K562 (cell line): ENCODE measurements around the gene MEST. TPM values are rescaled to one million over a fixed set of nuclear protein-coding genes. Genes with fewer than 3 reads are reported as not detected.
A peak's percentile ranks its signal among the peaks of the same experiment; 100 is the strongest.

ENCODE experiments used
- CBFA2T3 ChIP-seq: fragments of 450-650 bp; IDR thresholded peaks from 2 replicates; pipeline ENCODE4 v1.6.1; 2017
- CBX3 ChIP-seq, 2 experiments: IDR thresholded peaks; 1 replicate in 1 of 2; 2 replicates in 1 of 2; pipeline ENCODE4 v1.6.1; 2012; ENCODE audit warnings: inconsistent platforms in 2 of 2, low read length in 2 of 2, borderline replicate concordance in 1 of 2, control low read depth in 1 of 2
- FOXA3 ChIP-seq, 2 experiments: fragments of 450-650 bp in 1 of 2; sonication (generic) in 1 of 2; formaldehyde crosslinking; IDR thresholded peaks in 1 of 2; conservative IDR thresholded peaks in 1 of 2; 2 replicates each; pipeline versions ENCODE4 v1.4.0 to v1.8.0; 2020 to 2022; ENCODE audit warnings: mild to moderate bottlenecking in 2 of 2, missing genetic modification reagents in 1 of 2
- HNRNPL ChIP-seq: fragments of 200-400 bp; formaldehyde crosslinking; IDR thresholded peaks from 2 replicates; pipeline ENCODE4 v1.6.1; 2017; ENCODE audit warnings: low read depth, mild to moderate bottlenecking, low read length
- KAT8 ChIP-seq: fragments of 450-650 bp; IDR thresholded peaks from 2 replicates; pipeline ENCODE4 v1.6.1; 2016; ENCODE audit warnings: low read depth, mild to moderate bottlenecking
- KDM1A ChIP-seq, 2 experiments: fragments of 450-650 bp; IDR thresholded peaks; 2 replicates each; pipeline ENCODE4 v1.6.1; 2016; ENCODE audit warnings: mild to moderate bottlenecking in 2 of 2
- NR2C2 ChIP-seq, 2 experiments: fragments of 200-800 bp in 1 of 2; sonication (Bioruptor generic) in 1 of 2; sonication (generic) in 1 of 2; formaldehyde crosslinking in 1 of 2; IDR thresholded peaks; 2 replicates each; pipeline versions ENCODE4 v1.6.1 to v1.8.0; 2016 to 2022; ENCODE audit warnings: mild to moderate bottlenecking in 1 of 2, missing compliant biosample characterization in 1 of 2, missing genetic modification characterization in 1 of 2, missing genetic modification reagents in 1 of 2
- POLR2B ChIP-seq: fragments of 450-650 bp; IDR thresholded peaks from 2 replicates; pipeline ENCODE4 v1.6.1; 2018; ENCODE audit warnings: low read depth; ENCODE audit not compliant: partially characterized antibody
- RBM14 ChIP-seq: fragments of 200-400 bp; formaldehyde crosslinking; IDR thresholded peaks from 2 replicates; pipeline ENCODE4 v1.6.1; 2018; ENCODE audit warnings: low read depth, mild to moderate bottlenecking, low read length, moderate library complexity, borderline replicate concordance; ENCODE audit not compliant: insufficient read depth
- RHOXF2B ChIP-seq: fragments of 250-450 bp; sonication (Bioruptor Pico); conservative IDR thresholded peaks from 2 replicates; pipeline ENCODE4 v1.5.1; 2021
- THRAP3 ChIP-seq: fragments of 450-650 bp; IDR thresholded peaks from 2 replicates; pipeline ENCODE4 v1.6.1; 2016; ENCODE audit warnings: mild to moderate bottlenecking, inconsistent platforms, borderline replicate concordance
- ZFP30 ChIP-seq: fragments of 250-450 bp; sonication (Bioruptor Pico); IDR thresholded peaks from 2 replicates; pipeline ENCODE4 v1.8.0; 2022; ENCODE audit warnings: moderate library complexity, mild to moderate bottlenecking, inconsistent platforms, borderline replicate concordance
- ZFPM2 ChIP-seq: fragments of 250-450 bp; sonication (Bioruptor Pico); IDR thresholded peaks from 2 replicates; pipeline ENCODE4 v1.5.1; 2022; ENCODE audit warnings: mild to moderate bottlenecking
- ZFX ChIP-seq: sonication (generic); formaldehyde crosslinking; IDR thresholded peaks from 2 replicates; pipeline ENCODE4 v1.8.0; 2022; ENCODE audit warnings: mild to moderate bottlenecking, missing genetic modification reagents, moderate library complexity
- ZNF436 ChIP-seq: fragments of 250-450, 450-650 bp; sonication (Bioruptor Pico); formaldehyde crosslinking; IDR thresholded peaks from 2 replicates; pipeline ENCODE4 v1.7.0; 2020; ENCODE audit warnings: mild to moderate bottlenecking
- ZNF586 ChIP-seq: fragments of 450-650 bp; formaldehyde crosslinking; conservative IDR thresholded peaks from 2 replicates; pipeline ENCODE4 v1.4.0; 2020; ENCODE audit warnings: mild to moderate bottlenecking, moderate library complexity
- ZNF707 ChIP-seq: fragments of 250-450 bp; sonication (Bioruptor Pico); conservative IDR thresholded peaks from 2 replicates; pipeline ENCODE4 v1.8.0; 2022; ENCODE audit warnings: inconsistent platforms, mild to moderate bottlenecking, moderate library complexity
- ZNF785 ChIP-seq: fragments of 250-450 bp; sonication (Bioruptor Pico); IDR thresholded peaks from 2 replicates; pipeline ENCODE4 v1.4.0; 2020; ENCODE audit warnings: mild to moderate bottlenecking
- polyA plus RNA-seq, 8 experiments: library from polyadenylated mRNA; depleted of rRNA in 4 of 8; stranded (reverse) in 5 of 8; unstranded in 3 of 8; fragments of >200 nt; fragmentation: Nextera tagmentation in 2 of 8; fragmentation: Illumina TruSeq in 1 of 8; extraction: Ambion mirVana in 2 of 8; extraction: Trizol in 1 of 8; gene quantifications; 2 replicates each; pipeline versions ENCODE4 v1.2.1 to v1.2.3, GENCODE V29; 2011 to 2014; ENCODE audit warnings: inconsistent platforms in 1 of 8, missing spikeins in 1 of 8
- total RNA-seq, 7 experiments: library from RNA; depleted of rRNA in 6 of 7; stranded (reverse); fragments of >200 nt in 6 of 7; fragmentation: Illumina TruSeq in 2 of 7; extraction: Trizol in 2 of 7; gene quantifications; 2 replicates each; pipeline versions ENCODE4 v1.2.1 to v1.2.3, GENCODE V29; 2011 to 2021; ENCODE audit warnings: low replicate concordance in 1 of 7
- TF ChIP-seq, protein P1 (sequence below), 2 experiments: IDR thresholded peaks; 2 replicates each; pipeline ENCODE4 v1.6.1; 2011; ENCODE audit warnings: borderline replicate concordance in 1 of 2, control low read depth in 1 of 2, low read depth in 1 of 2, low read length in 1 of 2, mild to moderate bottlenecking in 1 of 2, mixed read lengths in 1 of 2, moderate library complexity in 1 of 2; ENCODE audit not compliant: insufficient read depth in 1 of 2, insufficient read length in 1 of 2, poor library complexity in 1 of 2, severe bottlenecking in 1 of 2; ENCODE audit errors: extremely low read depth in 1 of 2
- TF ChIP-seq, protein P2 (sequence below): sonication (generic); formaldehyde crosslinking; IDR thresholded peaks from 2 replicates; pipeline ENCODE4 v1.8.0; 2023; ENCODE audit warnings: missing genetic modification reagents, mild to moderate bottlenecking, borderline replicate concordance
- TF ChIP-seq, protein P3 (sequence below): fragments of 450-650 bp; IDR thresholded peaks from 2 replicates; pipeline ENCODE4 v1.6.1; 2014; ENCODE audit warnings: low read depth, mild to moderate bottlenecking, moderate library complexity, borderline replicate concordance

The MEST gene
- total and polyA plus RNA-seq, 9 of the 15 experiments (the other 6 are each of a cell fraction or from before 2014, with no cell fraction given) = 0.04 to 0.74 (median 0.36) TPM; not detected in 1

DNA sequence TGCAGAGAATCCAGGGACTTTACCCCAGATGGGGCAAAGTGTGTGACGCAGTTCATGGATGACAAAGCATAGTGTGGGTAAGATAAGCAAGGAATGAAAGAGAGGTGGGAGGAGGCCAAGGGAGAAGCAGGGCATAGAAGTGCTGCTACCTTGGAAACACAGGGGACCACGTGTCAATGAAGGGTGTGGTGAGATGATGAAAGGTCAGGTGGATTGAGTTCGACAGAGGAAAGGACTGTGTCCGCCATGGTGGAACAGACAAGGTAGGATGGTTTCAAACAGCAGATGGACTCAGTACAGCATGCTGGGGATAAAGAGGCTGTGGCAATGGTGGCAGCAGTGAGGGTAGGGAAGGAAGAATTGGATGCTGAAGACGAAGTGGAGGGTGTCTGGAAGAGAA lies 32.7 kb downstream of the MEST start (continued):
- no peak for TF ChIP-seq ZNF707 (CRISPR knock-in tag)
- TF ChIP-seq KDM1A (IDR thresholded peaks at IDR 0.05) = 0 out of 4 replicates have a peak, but pooled peaks of 1 of the 2 experiments have one; percentile 13
- TF ChIP-seq, protein P1, sequence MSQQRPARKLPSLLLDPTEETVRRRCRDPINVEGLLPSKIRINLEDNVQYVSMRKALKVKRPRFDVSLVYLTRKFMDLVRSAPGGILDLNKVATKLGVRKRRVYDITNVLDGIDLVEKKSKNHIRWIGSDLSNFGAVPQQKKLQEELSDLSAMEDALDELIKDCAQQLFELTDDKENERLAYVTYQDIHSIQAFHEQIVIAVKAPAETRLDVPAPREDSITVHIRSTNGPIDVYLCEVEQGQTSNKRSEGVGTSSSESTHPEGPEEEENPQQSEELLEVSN (IDR thresholded peaks at IDR 0.05; ENCODE audit: borderline replicate concordance in 1 of 2, extremely low read depth in 1 of 2, insufficient read depth in 1 of 2, insufficient read length in 1 of 2, low read depth in 1 of 2, low read length in 1 of 2, poor library complexity in 1 of 2, severe bottlenecking in 1 of 2) = no peak
- TF ChIP-seq, protein P2, sequence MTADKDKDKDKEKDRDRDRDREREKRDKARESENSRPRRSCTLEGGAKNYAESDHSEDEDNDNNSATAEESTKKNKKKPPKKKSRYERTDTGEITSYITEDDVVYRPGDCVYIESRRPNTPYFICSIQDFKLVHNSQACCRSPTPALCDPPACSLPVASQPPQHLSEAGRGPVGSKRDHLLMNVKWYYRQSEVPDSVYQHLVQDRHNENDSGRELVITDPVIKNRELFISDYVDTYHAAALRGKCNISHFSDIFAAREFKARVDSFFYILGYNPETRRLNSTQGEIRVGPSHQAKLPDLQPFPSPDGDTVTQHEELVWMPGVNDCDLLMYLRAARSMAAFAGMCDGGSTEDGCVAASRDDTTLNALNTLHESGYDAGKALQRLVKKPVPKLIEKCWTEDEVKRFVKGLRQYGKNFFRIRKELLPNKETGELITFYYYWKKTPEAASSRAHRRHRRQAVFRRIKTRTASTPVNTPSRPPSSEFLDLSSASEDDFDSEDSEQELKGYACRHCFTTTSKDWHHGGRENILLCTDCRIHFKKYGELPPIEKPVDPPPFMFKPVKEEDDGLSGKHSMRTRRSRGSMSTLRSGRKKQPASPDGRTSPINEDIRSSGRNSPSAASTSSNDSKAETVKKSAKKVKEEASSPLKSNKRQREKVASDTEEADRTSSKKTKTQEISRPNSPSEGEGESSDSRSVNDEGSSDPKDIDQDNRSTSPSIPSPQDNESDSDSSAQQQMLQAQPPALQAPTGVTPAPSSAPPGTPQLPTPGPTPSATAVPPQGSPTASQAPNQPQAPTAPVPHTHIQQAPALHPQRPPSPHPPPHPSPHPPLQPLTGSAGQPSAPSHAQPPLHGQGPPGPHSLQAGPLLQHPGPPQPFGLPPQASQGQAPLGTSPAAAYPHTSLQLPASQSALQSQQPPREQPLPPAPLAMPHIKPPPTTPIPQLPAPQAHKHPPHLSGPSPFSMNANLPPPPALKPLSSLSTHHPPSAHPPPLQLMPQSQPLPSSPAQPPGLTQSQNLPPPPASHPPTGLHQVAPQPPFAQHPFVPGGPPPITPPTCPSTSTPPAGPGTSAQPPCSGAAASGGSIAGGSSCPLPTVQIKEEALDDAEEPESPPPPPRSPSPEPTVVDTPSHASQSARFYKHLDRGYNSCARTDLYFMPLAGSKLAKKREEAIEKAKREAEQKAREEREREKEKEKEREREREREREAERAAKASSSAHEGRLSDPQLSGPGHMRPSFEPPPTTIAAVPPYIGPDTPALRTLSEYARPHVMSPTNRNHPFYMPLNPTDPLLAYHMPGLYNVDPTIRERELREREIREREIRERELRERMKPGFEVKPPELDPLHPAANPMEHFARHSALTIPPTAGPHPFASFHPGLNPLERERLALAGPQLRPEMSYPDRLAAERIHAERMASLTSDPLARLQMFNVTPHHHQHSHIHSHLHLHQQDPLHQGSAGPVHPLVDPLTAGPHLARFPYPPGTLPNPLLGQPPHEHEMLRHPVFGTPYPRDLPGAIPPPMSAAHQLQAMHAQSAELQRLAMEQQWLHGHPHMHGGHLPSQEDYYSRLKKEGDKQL (CRISPR knock-in tag) = no peak
- TF ChIP-seq CBFA2T3 = no peak
- TF ChIP-seq FOXA3 (CRISPR knock-in tag; conservative IDR thresholded peaks at IDR 0.05 in 1 of 2, IDR thresholded peaks at IDR 0.05 in 1 of 2) = no peak
- no peak for TF ChIP-seq RBM14
- TF ChIP-seq ZFPM2 (CRISPR knock-in tag) = no peak
- TF ChIP-seq ZFP30 (CRISPR knock-in tag) = no peak
- no peak for TF ChIP-seq CBX3 (IDR thresholded peaks at IDR 0.05; ENCODE audit: borderline replicate concordance in 1 of 2, low read length in 2 of 2)
- TF ChIP-seq RHOXF2B (CRISPR knock-in tag) = no peak
- no peak for TF ChIP-seq ZFX (CRISPR knock-in tag)
- no peak for TF ChIP-seq THRAP3
- TF ChIP-seq, protein P3, sequence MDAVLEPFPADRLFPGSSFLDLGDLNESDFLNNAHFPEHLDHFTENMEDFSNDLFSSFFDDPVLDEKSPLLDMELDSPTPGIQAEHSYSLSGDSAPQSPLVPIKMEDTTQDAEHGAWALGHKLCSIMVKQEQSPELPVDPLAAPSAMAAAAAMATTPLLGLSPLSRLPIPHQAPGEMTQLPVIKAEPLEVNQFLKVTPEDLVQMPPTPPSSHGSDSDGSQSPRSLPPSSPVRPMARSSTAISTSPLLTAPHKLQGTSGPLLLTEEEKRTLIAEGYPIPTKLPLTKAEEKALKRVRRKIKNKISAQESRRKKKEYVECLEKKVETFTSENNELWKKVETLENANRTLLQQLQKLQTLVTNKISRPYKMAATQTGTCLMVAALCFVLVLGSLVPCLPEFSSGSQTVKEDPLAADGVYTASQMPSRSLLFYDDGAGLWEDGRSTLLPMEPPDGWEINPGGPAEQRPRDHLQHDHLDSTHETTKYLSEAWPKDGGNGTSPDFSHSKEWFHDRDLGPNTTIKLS = no peak
- no peak for TF ChIP-seq ZNF586 (CRISPR knock-in tag)
- no peak for TF ChIP-seq ZNF785
- no peak for TF ChIP-seq POLR2B
- TF ChIP-seq NR2C2 (CRISPR knock-in tag; IDR thresholded peaks at IDR 0.05) = no peak
- TF ChIP-seq NR2C2 (tag; IDR thresholded peaks at IDR 0.05) = no peak
- no peak for TF ChIP-seq ZNF436 (CRISPR knock-in tag)
- no peak for TF ChIP-seq HNRNPL
- TF ChIP-seq KAT8 = no peak
